SJSA1 (cell line): Measurements from ENCODE around the gene RHAG. TPM values are rescaled to one million over a fixed set of nuclear protein-coding genes. Genes with fewer than 3 reads are reported as not detected.

ENCODE experiments used
- DNase-seq, 2 experiments: peaks; one replicate each; pipeline ENCODE4 v3.0.0-alpha.2; 2015 to 2020; ENCODE audit warnings: low spot score in 2 of 2, low read depth in 1 of 2
- H3K27ac ChIP-seq: fragments of 250-450 bp; sonication (Bioruptor Pico); 2 replicates; pipeline ENCODE4 v1.5.1; 2020; ENCODE audit warnings: mild to moderate bottlenecking, moderate library complexity
- H3K27me3 ChIP-seq: fragments of 250-450 bp; sonication (Bioruptor Pico); replicated peaks from 2 replicates; pipeline ENCODE4 v1.5.1; 2020; ENCODE audit warnings: mild to moderate bottlenecking, moderate library complexity
- H3K36me3 ChIP-seq: fragments of 250-450 bp; sonication (Bioruptor Pico); 2 replicates; pipeline ENCODE4 v1.5.1; 2020; ENCODE audit warnings: mild to moderate bottlenecking
- H3K4me1 ChIP-seq: fragments of 250-450 bp; sonication (Bioruptor Pico); replicated peaks from 2 replicates; pipeline ENCODE4 v1.6.1; 2021; ENCODE audit warnings: mild to moderate bottlenecking
- H3K4me3 ChIP-seq: fragments of 250-450 bp; sonication (Bioruptor Pico); 2 replicates; pipeline ENCODE4 v1.5.1; 2020; ENCODE audit warnings: mild to moderate bottlenecking
- H3K9me3 ChIP-seq: fragments of 250-450 bp; sonication (Bioruptor Pico); replicated peaks from 2 replicates; pipeline ENCODE4 v1.5.1; 2020; ENCODE audit warnings: mild to moderate bottlenecking
- total RNA-seq: library from RNA; depleted of rRNA; stranded (reverse); fragments of >200 nt; shearing (Covaris generic); gene quantifications from 2 replicates; pipeline ENCODE4 v1.2.3, GENCODE V29; 2014; rRNA removed

Gene RHAG
- total RNA-seq, 1 experiment from 2014 or later = not detected

- no peak for DNase-seq
- Histone ChIP-seq H3K4me3 (no peak overlapping the region), H3K27ac (no peak overlapping the region), H3K27me3 (no peaks in the 10 kb centered on the region), H3K36me3 (no peaks in the 10 kb centered on the region), H3K9me3 (no peaks in the 10 kb centered on the region), H3K4me1 (no peaks in the 10 kb centered on the region)
These were observed 70.8 kb downstream of the RHAG start for GRCh38 chr6:49565855-49566254.

GRCh38 chr6:49565261-49565660, 71.4 kb downstream of the RHAG start:
- H3K4me3 ChIP-seq = no peak overlapping the region
- DNase-seq = no peak
- H3K27ac ChIP-seq = no peak overlapping the region
- H3K27me3 ChIP-seq = no peaks in the 10 kb centered on the region
- H3K9me3 ChIP-seq = no peaks in the 10 kb centered on the region
- no peaks in the 10 kb centered on the region for H3K36me3 ChIP-seq
- H3K4me1 ChIP-seq = no peaks in the 10 kb centered on the region

GRCh38 chr6:49564552-49564951, 72.1 kb downstream of the RHAG start:
- H3K36me3 ChIP-seq = no peaks in the 10 kb centered on the region
- DNase-seq = no peak
- H3K4me1 ChIP-seq = no peaks in the 10 kb centered on the region
- no peaks in the 10 kb centered on the region for H3K27me3 ChIP-seq
- H3K9me3 ChIP-seq = no peaks in the 10 kb centered on the region
- H3K4me3 ChIP-seq = no peak overlapping the region
- no peak overlapping the region for H3K27ac ChIP-seq

- no peaks in the 10 kb centered on the region for H3K9me3 ChIP-seq
- H3K36me3 ChIP-seq = no peaks in the 10 kb centered on the region
- no peak for DNase-seq
- H3K4me3 ChIP-seq = no peak overlapping the region
- H3K27me3 ChIP-seq = no peaks in the 10 kb centered on the region
- H3K27ac ChIP-seq = no peak overlapping the region
- H3K4me1 ChIP-seq = no peaks in the 10 kb centered on the region
These were observed 73.4 kb downstream of the RHAG start for GRCh38 chr6:49563006-49563886.

- no peak for DNase-seq
- Histone ChIP-seq H3K27me3 (no peaks in the 10 kb centered on the region), H3K9me3 (no peaks in the 10 kb centered on the region)
These were observed 78.4 kb downstream of the RHAG start for GRCh38 chr6:49558238-49558637.

GRCh38 chr6:49557177-49557576, 79.5 kb downstream of the RHAG start:
- Histone ChIP-seq H3K4me3 (no peak overlapping the region), H3K27me3 (peaks cover 3% of the 10 kb centered on the region; the same call in 1 of the 2 replicates), H3K27ac (no peak overlapping the region), H3K9me3 (no peaks in the 10 kb centered on the region), H3K36me3 (no peaks in the 10 kb centered on the region), H3K4me1 (0 out of 2 replicates have a peak, but pooled peaks cover 3% of the 10 kb centered on the region)
- no peak for DNase-seq

More at GRCh38 chr6:49558238-49558637, 78.4 kb downstream of the RHAG start:
- Histone ChIP-seq H3K4me1 (0 out of 2 replicates have a peak, but pooled peaks cover 3% of the 10 kb centered on the region), H3K4me3 (no peak overlapping the region), H3K36me3 (no peaks in the 10 kb centered on the region), H3K27ac (no peak overlapping the region)

GRCh38 chr6:49556429-49556837, 80.2 kb downstream of the RHAG start:
- DNase-seq = no peak
- H3K4me3 ChIP-seq = no peak overlapping the region

GRCh38 chr6:49555951-49556350, 80.7 kb downstream of the RHAG start:
- Histone ChIP-seq H3K9me3 (no peaks in the 10 kb centered on the region), H3K4me3 (no peak overlapping the region), H3K27me3 (peaks cover 13% of the 10 kb centered on the region), H3K36me3 (no peaks in the 10 kb centered on the region), H3K4me1 (peaks cover 5% of the 10 kb centered on the region), H3K27ac (no peak overlapping the region)
- DNase-seq = no peak

More at GRCh38 chr6:49556429-49556837, 80.2 kb downstream of the RHAG start:
- Histone ChIP-seq H3K36me3 (no peaks in the 10 kb centered on the region), H3K4me1 (0 out of 2 replicates have a peak, but pooled peaks cover 3% of the 10 kb centered on the region), H3K27ac (no peak overlapping the region), H3K27me3 (peaks cover 8% of the 10 kb centered on the region), H3K9me3 (no peaks in the 10 kb centered on the region)

Other genes starting within 250 kb of the RHAG start
- 10.1 and 10.3 TPM in 2 replicates for gene MMUT, start 173.6 kb downstream of the RHAG start, total RNA-seq
- 22.2 and 22.3 TPM in 2 replicates for gene CENPQ, start 173.5 kb downstream of the RHAG start, total RNA-seq
- not detected in 2 replicates for gene GLYATL3, start 136.9 kb downstream of the RHAG start, total RNA-seq
- gene C6orf141, start 86.2 kb downstream of the RHAG start, total RNA-seq = not detected in 2 replicates
- not detected in 2 replicates for gene CRISP2, start 76.7 kb upstream of the RHAG start, total RNA-seq
- gene CRISP3, start 107.5 kb upstream of the RHAG start, total RNA-seq = not detected in 2 replicates
- not detected in 2 replicates for gene PGK2, start 150.4 kb upstream of the RHAG start, total RNA-seq
- gene CRISP1, start 229.7 kb upstream of the RHAG start, total RNA-seq = not detected in 2 replicates